Body of pancreas (tissue), 4 donors: ENCODE results near the gene ARHGAP6. TPM values are rescaled to one million over a fixed set of nuclear protein-coding genes. Genes with fewer than 3 reads are reported as not detected.
"Not testable (repeated sequence)": the region's sequence is repeated elsewhere in the genome, so short reads cannot be mapped to it uniquely, and the experiment has no call there.

Experiments
- ATAC-seq: fragments of 150-250 bp; one replicate; pipeline ENCODE4 v1.9.1; 2016
- DNase-seq, 4 donors: peaks; one replicate each; pipeline ENCODE4 v3.0.0-alpha.2; 2019
- H3K27ac ChIP-seq, 4 donors: fragments of 200-600 bp; sonication (generic); 1 replicate in 3 of 4; 2 replicates in 1 of 4; pipeline versions ENCODE4 v1.5.1 to v1.6.1; 2016 to 2019; ENCODE audit warnings: mild to moderate bottlenecking in 1 of 4, mixed read lengths in 1 of 4, moderate library complexity in 1 of 4
- H3K27me3 ChIP-seq, 2 donors: fragments of 200-600 bp; sonication (generic); one replicate each; pipeline ENCODE4 v1.6.0; 2016; ENCODE audit warnings: mild to moderate bottlenecking in 1 of 2
- H3K36me3 ChIP-seq, 2 donors: fragments of 200-600 bp; sonication (generic); replicated peaks in 1 of 2; 2 replicates each; pipeline ENCODE4 v1.5.1; 2016; ENCODE audit warnings: low read depth in 2 of 2; ENCODE audit not compliant: insufficient read depth in 1 of 2
- H3K4me1 ChIP-seq: fragments of 200-600 bp; sonication (generic); one replicate; pipeline ENCODE4 v1.6.0; 2016
- H3K4me3 ChIP-seq, 2 donors: fragments of 200-600 bp; sonication (generic); 1 replicate in 1 of 2; 2 replicates in 1 of 2; pipeline ENCODE4 v1.5.1; 2016 to 2019
- H3K9me3 ChIP-seq, 3 donors: fragments of 200-600 bp; sonication (generic); 1 replicate in 2 of 3; 2 replicates in 1 of 3; pipeline ENCODE4 v1.5.1; 2016
- POLR2A ChIP-seq, 3 donors: fragments of 450-650 bp; IDR thresholded peaks; one replicate each; pipeline ENCODE4 v1.6.1; 2016; ENCODE audit warnings: antibody characterized with exemption in 3 of 3, mild to moderate bottlenecking in 2 of 3
- WGBS, 2 donors: methylation state at CpG; one replicate each; pipeline ENCODE4 v1.1.5; 2017; 5-methylcytosine and 5-hydroxymethylcytosine counted together
- intact Hi-C: fragments of 100-400 bp; cut with DNase I; formaldehyde crosslinking; loops from one replicate; pipeline ENCODE4 v1.15.1; 2023
- total RNA-seq, 2 donors: library from RNA; depleted of rRNA; stranded (reverse); fragments of >200 nt; gene quantifications; one replicate each; pipeline ENCODE4 v1.1.0, GENCODE V29; 2016
- TF ChIP-seq, protein P1 (sequence below), 7 experiments: fragments of 450-650 bp in 4 of 7; fragments of 200-600 bp in 3 of 7; sonication (generic) in 3 of 7; IDR thresholded peaks; one replicate each; pipeline ENCODE4 v1.5.1; 2016 to 2019; ENCODE audit warnings: antibody characterized with exemption in 7 of 7

ARHGAP6 gene
- total RNA-seq, 2 donors from 2014 or later, result 2.3 to 10.9 TPM

DNA sequence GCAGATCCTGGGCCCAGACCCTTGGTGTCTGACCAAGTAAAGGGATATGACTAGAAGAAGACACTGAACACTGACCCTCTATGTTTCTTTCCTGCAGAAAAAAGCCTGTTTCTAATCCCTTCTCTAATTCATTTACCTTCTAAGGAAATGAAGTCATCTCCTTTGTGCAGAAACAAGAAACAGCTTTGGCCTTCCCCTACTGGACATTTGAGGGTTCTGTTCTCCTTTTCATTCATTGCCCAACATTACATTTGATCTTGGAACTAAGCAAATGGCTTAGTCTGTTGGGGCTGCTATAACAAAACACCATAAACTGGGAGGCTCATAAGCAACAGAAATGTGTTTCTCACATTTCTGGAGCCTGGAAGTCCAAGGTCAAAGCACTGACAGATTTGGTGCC lies 534.6 kb downstream of the ARHGAP6 start:
- intact Hi-C loops, result loop anchor here (10.0 kb wide), 1 partner anchor 936 kb away; no protein-coding TSS in a partner anchor
- no peak for ATAC-seq
- H3K4me1 ChIP-seq, result no peaks in the 10 kb centered on the region
- no peaks in the 10 kb centered on the region for H3K9me3 ChIP-seq
- no peak for DNase-seq
- H3K4me3 ChIP-seq, result no peak overlapping the region
- H3K36me3 ChIP-seq, result no peaks in the 10 kb centered on the region
- no peak overlapping the region for H3K27ac ChIP-seq
- no peaks in the 10 kb centered on the region for H3K27me3 ChIP-seq
- TF ChIP-seq, protein P1, sequence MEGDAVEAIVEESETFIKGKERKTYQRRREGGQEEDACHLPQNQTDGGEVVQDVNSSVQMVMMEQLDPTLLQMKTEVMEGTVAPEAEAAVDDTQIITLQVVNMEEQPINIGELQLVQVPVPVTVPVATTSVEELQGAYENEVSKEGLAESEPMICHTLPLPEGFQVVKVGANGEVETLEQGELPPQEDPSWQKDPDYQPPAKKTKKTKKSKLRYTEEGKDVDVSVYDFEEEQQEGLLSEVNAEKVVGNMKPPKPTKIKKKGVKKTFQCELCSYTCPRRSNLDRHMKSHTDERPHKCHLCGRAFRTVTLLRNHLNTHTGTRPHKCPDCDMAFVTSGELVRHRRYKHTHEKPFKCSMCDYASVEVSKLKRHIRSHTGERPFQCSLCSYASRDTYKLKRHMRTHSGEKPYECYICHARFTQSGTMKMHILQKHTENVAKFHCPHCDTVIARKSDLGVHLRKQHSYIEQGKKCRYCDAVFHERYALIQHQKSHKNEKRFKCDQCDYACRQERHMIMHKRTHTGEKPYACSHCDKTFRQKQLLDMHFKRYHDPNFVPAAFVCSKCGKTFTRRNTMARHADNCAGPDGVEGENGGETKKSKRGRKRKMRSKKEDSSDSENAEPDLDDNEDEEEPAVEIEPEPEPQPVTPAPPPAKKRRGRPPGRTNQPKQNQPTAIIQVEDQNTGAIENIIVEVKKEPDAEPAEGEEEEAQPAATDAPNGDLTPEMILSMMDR (IDR thresholded peaks at IDR 0.05), result no peak
- no peak for TF ChIP-seq POLR2A (IDR thresholded peaks at IDR 0.05)

DNA sequence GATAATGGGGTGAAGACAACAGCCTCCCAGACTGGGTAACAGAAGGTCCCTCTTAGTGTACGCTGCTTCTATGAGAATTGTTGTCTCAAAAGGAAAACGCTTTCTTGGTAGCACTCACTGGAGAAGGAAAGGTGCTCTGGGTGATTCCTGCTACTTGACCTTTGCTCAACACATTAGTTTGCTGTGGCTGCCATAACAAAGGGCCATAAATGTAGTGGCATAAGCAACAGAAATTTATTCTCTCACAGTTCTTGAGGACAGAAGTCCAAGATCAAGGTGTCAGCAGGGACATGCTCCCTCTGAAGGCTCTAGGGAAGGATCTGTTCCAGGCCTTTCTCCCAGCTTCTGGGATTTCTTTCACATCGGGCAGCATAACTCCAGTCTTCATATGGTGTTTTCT lies 535.6 kb downstream of the ARHGAP6 start:
- 94 to 100% methylated on average over 3 of the region's 3 CpGs for WGBS, 2 donors
- H3K27ac ChIP-seq, result no peak overlapping the region
- no peak for ATAC-seq
- H3K36me3 ChIP-seq, result no peaks in the 10 kb centered on the region
- H3K27me3 ChIP-seq, result no peaks in the 10 kb centered on the region
- TF ChIP-seq, protein P1 (IDR thresholded peaks at IDR 0.05), result no peak
- no peak for TF ChIP-seq POLR2A (IDR thresholded peaks at IDR 0.05)
- H3K9me3 ChIP-seq, result no peaks in the 10 kb centered on the region
- no peak overlapping the region for H3K4me3 ChIP-seq
- intact Hi-C loops, result loop anchor here (10.0 kb wide), 1 partner anchor 935 kb away; no protein-coding TSS in a partner anchor
- no peaks in the 10 kb centered on the region for H3K4me1 ChIP-seq
- DNase-seq, result no peak

DNA sequence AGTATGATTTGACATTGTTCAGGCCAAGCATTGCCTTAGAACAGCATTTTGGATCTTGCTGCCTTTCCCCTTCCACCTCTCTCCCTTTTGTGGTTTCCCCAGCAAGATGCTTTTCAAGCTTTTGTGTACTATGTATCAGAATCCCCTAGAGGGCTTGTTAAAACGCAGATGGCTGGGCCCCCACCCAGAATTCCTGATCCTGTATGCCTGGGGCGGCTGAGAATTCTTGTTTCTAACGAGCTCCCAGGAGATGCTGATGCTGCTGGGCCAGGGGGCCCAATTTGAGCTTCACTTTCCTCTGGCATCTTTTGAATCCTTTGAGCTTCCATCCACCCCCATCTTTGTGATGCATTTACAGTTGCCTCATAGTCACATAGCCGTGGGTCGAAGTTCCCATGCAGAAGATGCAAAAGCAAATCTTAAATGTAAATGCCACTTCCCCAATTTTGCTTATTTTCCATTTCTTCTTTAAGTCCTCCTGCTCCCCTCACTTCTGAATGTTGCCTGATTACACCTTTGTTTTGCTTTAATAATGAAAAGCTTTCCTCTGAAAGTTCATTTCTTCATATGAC lies 536.1 kb downstream of the ARHGAP6 start:
- H3K4me1 ChIP-seq, result no peaks in the 10 kb centered on the region
- H3K9me3 ChIP-seq, result no peaks in the 10 kb centered on the region
- H3K36me3 ChIP-seq, result no peaks in the 10 kb centered on the region
- no peak for ATAC-seq
- TF ChIP-seq POLR2A (IDR thresholded peaks at IDR 0.05), result no peak
- TF ChIP-seq, protein P1 (IDR thresholded peaks at IDR 0.05), result no peak
- WGBS, 2 donors, result 67 to 75% methylated on average over 5 of the region's 5 CpGs
- no peak overlapping the region for H3K27ac ChIP-seq
- H3K4me3 ChIP-seq, result no peak overlapping the region
- DNase-seq, result no peak
- intact Hi-C loops, result loop anchor here (10.0 kb wide), 1 partner anchor 935 kb away; no protein-coding TSS in a partner anchor
- H3K27me3 ChIP-seq, result no peaks in the 10 kb centered on the region

DNA sequence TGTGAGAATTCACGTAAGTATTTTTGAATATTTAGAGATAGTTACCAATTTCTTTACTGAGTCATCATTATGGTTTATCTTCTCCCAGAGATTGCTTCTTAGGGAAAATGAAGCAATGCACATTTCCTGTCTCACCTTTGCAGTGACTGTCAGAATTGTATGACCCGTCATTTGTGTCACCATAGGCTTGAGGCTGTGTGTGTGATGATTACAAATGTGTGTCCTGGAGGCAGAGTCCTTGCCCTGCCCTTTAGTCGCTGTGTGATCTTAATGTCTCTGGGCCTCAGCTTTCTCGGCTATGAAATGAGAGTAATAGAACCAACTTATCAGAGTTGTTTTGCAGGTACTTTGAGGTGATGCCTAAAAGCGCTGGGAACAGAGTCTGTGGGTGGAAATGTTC lies 540.7 kb downstream of the ARHGAP6 start:
- DNase-seq (no peak), ATAC-seq (no peak)
- Histone ChIP-seq H3K4me1 (no peaks in the 10 kb centered on the region), H3K4me3 (no peak overlapping the region), H3K27ac (no peak overlapping the region), H3K9me3 (no peaks in the 10 kb centered on the region), H3K27me3 (no peaks in the 10 kb centered on the region), H3K36me3 (no peaks in the 10 kb centered on the region)
- TF ChIP-seq, protein P1 (IDR thresholded peaks at IDR 0.05), result no peak
- TF ChIP-seq POLR2A (IDR thresholded peaks at IDR 0.05), result no peak
- 80% methylated on average over 4 to 5 of the region's 5 CpGs for WGBS, 2 donors
- intact Hi-C loops, result no loop called here

GRCh38 chrX:11124112-11124511 lies 541.6 kb downstream of the ARHGAP6 start:
- ATAC-seq (no peak), DNase-seq (no peak)
- intact Hi-C loops, result no loop called here
- no peak for TF ChIP-seq POLR2A (IDR thresholded peaks at IDR 0.05)
- TF ChIP-seq, protein P1 (IDR thresholded peaks at IDR 0.05), result no peak
- no peaks in the 10 kb centered on the region for H3K27me3 ChIP-seq
- no peaks in the 10 kb centered on the region for H3K36me3 ChIP-seq
- no peaks in the 10 kb centered on the region for H3K4me1 ChIP-seq
- no peak overlapping the region for H3K4me3 ChIP-seq
- WGBS, 2 donors, result 45 to 64% methylated on average over 2 of the region's 2 CpGs
- H3K27ac ChIP-seq, result no peak overlapping the region
- no peaks in the 10 kb centered on the region for H3K9me3 ChIP-seq

GRCh38 chrX:11123087-11123486 lies 542.6 kb downstream of the ARHGAP6 start:
- 95 to 96% methylated on average over 3 to 6 of the region's 6 CpGs for WGBS, 2 donors
- H3K27ac ChIP-seq, H3K4me3 ChIP-seq, intact Hi-C loops, H3K9me3 ChIP-seq, H3K27me3 ChIP-seq, H3K36me3 ChIP-seq, H3K4me1 ChIP-seq, DNase-seq, ATAC-seq: not testable (repeated sequence)
